ENCODE measurements around the gene C1orf167. TPM values are rescaled to one million over a fixed set of nuclear protein-coding genes. Genes with fewer than 3 reads are reported as not detected.

C1orf167 gene
- total RNA-seq, 1 donor from 2014 or later = not detected

DNA sequence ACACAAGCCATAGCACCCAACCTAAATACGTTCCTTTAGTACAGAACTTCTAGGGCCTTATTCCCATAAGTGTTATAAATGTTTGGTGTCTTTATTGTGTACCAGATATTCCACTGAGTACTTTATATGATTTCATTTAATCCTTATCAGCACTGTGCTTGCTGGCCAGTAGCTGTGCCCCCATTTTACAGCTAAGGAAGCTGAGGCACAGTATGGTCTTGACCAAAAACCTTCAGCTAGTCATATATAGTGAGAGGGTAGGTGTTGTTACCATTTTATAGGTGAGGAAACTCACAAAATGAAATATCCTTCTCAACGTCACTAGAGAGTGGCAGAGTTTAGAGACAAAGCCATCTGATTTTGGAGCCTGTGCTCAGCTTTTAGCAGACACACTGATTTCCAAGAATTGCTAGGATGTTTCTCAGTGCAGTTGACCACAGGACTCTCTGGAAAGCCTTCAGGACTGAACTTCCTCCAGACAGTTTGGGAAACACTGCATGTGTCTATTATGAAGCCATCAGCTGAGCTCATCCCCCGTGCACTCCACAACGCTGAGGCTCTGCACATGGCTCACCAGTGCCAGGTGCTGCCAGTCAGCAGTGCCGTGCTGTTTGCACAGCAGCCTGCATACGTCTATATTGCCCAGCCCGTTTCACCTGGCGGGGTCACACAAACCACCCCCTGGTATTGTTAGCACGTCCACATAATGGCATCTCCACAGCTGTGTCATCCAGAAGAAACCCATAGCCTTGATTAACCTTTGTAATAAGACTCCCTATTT, 70.1 kb downstream of the C1orf167 start:
- no peaks in the 10 kb centered on the region for H3K9me3 Mint-ChIP-seq (ENCODE audit: low read depth)
- DNase-seq (ENCODE audit: low spot score) = no peak
- H3K4me3 Mint-ChIP-seq (ENCODE audit: unreplicated experiment) = no peak overlapping the region
- TF ChIP-seq, protein P1, sequence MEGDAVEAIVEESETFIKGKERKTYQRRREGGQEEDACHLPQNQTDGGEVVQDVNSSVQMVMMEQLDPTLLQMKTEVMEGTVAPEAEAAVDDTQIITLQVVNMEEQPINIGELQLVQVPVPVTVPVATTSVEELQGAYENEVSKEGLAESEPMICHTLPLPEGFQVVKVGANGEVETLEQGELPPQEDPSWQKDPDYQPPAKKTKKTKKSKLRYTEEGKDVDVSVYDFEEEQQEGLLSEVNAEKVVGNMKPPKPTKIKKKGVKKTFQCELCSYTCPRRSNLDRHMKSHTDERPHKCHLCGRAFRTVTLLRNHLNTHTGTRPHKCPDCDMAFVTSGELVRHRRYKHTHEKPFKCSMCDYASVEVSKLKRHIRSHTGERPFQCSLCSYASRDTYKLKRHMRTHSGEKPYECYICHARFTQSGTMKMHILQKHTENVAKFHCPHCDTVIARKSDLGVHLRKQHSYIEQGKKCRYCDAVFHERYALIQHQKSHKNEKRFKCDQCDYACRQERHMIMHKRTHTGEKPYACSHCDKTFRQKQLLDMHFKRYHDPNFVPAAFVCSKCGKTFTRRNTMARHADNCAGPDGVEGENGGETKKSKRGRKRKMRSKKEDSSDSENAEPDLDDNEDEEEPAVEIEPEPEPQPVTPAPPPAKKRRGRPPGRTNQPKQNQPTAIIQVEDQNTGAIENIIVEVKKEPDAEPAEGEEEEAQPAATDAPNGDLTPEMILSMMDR (IDR thresholded peaks at IDR 0.05) = no peak
- no peaks in the 10 kb centered on the region for H3K27me3 Mint-ChIP-seq (ENCODE audit: low read depth)
- H3K27ac Mint-ChIP-seq (ENCODE audit: unreplicated experiment) = no peak overlapping the region
- H3K4me1 Mint-ChIP-seq (ENCODE audit: low read depth) = no peaks in the 10 kb centered on the region
- peaks cover 41% of the 10 kb centered on the region for H3K36me3 Mint-ChIP-seq (ENCODE audit: low read depth)

GRCh38 chr1:11833497-11833896, 71.5 kb downstream of the C1orf167 start:
- H3K4me3 Mint-ChIP-seq (ENCODE audit: unreplicated experiment) = no peak overlapping the region
- no peak overlapping the region for H3K27ac Mint-ChIP-seq (ENCODE audit: unreplicated experiment)
- H3K27me3 Mint-ChIP-seq (ENCODE audit: low read depth) = no peaks in the 10 kb centered on the region
- no peak for DNase-seq (ENCODE audit: low spot score)
- no peaks in the 10 kb centered on the region for H3K9me3 Mint-ChIP-seq (ENCODE audit: low read depth)
- H3K36me3 Mint-ChIP-seq (ENCODE audit: low read depth) = peaks cover 37% of the 10 kb centered on the region
- TF ChIP-seq, protein P1 (IDR thresholded peaks at IDR 0.05) = no peak
- H3K4me1 Mint-ChIP-seq (ENCODE audit: low read depth) = peaks cover 1% of the 10 kb centered on the region

DNA sequence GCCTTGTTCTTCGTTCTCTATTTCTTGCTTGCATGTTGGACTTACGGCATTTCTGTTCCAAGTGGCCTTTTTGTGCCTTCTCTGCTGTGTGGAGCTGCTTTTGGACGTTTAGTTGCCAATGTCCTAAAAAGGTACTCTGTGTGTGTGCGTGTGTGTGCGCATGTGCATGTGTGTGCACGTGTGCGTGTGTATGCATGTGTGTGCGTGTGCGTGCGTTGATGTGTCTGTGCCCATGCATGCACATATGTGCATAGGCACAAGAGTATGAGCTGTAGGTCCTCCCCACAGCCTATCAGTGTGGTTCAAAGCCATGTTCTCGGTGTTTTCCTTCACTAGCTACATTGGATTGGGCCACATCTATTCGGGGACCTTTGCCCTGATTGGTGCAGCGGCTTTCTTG, 71.9 kb downstream of the C1orf167 start:
- Mint-ChIP-seq H3K4me3 (ENCODE audit: unreplicated experiment) (no peak overlapping the region), H3K36me3 (ENCODE audit: low read depth) (peaks cover 38% of the 10 kb centered on the region)

DNA sequence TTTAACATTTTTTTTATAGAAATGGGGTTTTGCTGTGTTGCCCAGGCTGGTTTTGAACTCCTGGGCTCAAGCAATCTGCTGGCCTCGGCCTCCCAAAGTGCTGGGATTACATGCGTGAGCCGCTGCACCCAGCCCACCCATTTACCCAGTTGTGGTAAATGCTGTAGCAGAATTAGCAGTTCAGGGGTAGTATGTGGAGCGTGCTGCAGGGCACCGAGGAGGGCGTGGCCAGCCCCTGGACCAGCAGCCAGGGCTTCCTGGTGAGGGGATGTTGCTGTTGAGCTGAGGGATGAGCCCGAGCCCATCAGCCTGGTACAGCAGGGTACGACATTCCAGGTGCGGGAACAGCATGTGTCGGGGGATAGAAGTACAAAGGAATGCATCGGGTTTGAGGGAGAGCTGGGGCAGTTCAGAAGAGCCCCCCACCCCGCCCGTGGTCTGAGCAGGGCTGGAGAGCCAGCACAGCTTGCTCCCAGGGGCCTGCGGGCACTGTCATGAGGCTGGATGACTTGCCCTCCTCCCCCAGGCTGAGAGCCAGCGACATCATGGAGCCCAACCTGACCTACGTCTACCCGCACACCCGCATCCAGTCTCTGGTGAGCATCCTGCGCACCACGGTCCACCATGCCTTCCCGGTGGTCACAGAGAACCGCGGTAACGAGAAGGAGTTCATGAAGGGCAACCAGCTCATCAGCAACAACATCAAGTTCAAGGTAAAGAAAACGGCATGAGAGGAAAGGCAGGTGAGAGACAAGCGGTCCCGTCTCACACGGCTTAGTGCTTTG, 73.6 kb downstream of the C1orf167 start:
- Mint-ChIP-seq H3K9me3 (ENCODE audit: low read depth) (no peaks in the 10 kb centered on the region), H3K27ac (ENCODE audit: unreplicated experiment) (no peak overlapping the region), H3K4me3 (ENCODE audit: unreplicated experiment) (no peak overlapping the region), H3K36me3 (ENCODE audit: low read depth) (peaks cover 35% of the 10 kb centered on the region), H3K4me1 (ENCODE audit: low read depth) (peaks cover 8% of the 10 kb centered on the region), H3K27me3 (ENCODE audit: low read depth) (no peaks in the 10 kb centered on the region)
- TF ChIP-seq, protein P1 (IDR thresholded peaks at IDR 0.05) = no peak
- no peak for DNase-seq (ENCODE audit: low spot score)

More for the DNA sequence above, 71.9 kb downstream of the C1orf167 start:
- peaks cover 5% of the 10 kb centered on the region for H3K4me1 Mint-ChIP-seq (ENCODE audit: low read depth)
- H3K27me3 Mint-ChIP-seq (ENCODE audit: low read depth) = no peaks in the 10 kb centered on the region
- TF ChIP-seq, protein P1 (IDR thresholded peaks at IDR 0.05) = no peak
- H3K27ac Mint-ChIP-seq (ENCODE audit: unreplicated experiment) = no peak overlapping the region
- H3K9me3 Mint-ChIP-seq (ENCODE audit: low read depth) = no peaks in the 10 kb centered on the region
- no peak for DNase-seq (ENCODE audit: low spot score)

GRCh38 chr1:11836955-11837766, 75.2 kb downstream of the C1orf167 start:
- Mint-ChIP-seq H3K27ac (ENCODE audit: unreplicated experiment) (no peak overlapping the region), H3K9me3 (ENCODE audit: low read depth) (no peaks in the 10 kb centered on the region)

More at GRCh38 chr1:11836955-11837766, 75.2 kb downstream of the C1orf167 start:
- Mint-ChIP-seq H3K27me3 (ENCODE audit: low read depth) (no peaks in the 10 kb centered on the region), H3K4me1 (ENCODE audit: low read depth) (peaks cover 17% of the 10 kb centered on the region), H3K36me3 (ENCODE audit: low read depth) (peaks cover 43% of the 10 kb centered on the region), H3K4me3 (ENCODE audit: unreplicated experiment) (no peak overlapping the region)
- TF ChIP-seq, protein P1 (IDR thresholded peaks at IDR 0.05) = no peak
- no peak for DNase-seq (ENCODE audit: low spot score)
